ENCODE results near the gene MYBL2.

DNA sequence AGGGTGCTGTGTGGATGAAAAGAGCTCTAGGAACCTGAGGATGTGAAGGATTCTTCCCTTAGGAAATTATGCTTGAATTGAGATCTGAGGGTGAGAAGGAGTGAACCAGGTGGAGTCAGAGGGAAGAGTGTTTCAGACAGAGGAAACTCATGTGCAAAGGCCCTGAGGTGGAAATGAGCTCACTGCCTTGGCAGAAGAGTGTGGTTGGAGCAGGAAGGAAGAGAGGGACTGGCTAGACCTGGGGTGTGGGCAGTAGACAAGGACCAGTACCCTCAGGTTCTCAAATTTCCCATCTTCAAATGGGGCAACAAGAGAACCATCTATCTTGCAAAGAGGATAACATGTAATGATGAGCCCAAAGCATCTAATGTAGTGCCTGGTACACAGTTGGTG is 83.9 kb downstream of the MYBL2 start:
- TF ChIP-seq, protein P1, sequence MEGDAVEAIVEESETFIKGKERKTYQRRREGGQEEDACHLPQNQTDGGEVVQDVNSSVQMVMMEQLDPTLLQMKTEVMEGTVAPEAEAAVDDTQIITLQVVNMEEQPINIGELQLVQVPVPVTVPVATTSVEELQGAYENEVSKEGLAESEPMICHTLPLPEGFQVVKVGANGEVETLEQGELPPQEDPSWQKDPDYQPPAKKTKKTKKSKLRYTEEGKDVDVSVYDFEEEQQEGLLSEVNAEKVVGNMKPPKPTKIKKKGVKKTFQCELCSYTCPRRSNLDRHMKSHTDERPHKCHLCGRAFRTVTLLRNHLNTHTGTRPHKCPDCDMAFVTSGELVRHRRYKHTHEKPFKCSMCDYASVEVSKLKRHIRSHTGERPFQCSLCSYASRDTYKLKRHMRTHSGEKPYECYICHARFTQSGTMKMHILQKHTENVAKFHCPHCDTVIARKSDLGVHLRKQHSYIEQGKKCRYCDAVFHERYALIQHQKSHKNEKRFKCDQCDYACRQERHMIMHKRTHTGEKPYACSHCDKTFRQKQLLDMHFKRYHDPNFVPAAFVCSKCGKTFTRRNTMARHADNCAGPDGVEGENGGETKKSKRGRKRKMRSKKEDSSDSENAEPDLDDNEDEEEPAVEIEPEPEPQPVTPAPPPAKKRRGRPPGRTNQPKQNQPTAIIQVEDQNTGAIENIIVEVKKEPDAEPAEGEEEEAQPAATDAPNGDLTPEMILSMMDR (conservative IDR thresholded peaks at IDR 0.05 in 1 of 2, IDR thresholded peaks at IDR 0.05 in 1 of 2; ENCODE audit: extremely low read depth in 1 of 2, insufficient read depth in 1 of 2, low read depth in 1 of 2, low read length in 2 of 2): no peak
- no peak for TF ChIP-seq EZH2 (IDR thresholded peaks at IDR 0.05; ENCODE audit: borderline replicate concordance, low read length)

Measured in mammary epithelial cell (primary cell).